Fibroblast of pulmonary artery (primary cell): Measurements from ENCODE around the gene DAB1.
"Not testable (repeated sequence)": the region's sequence is repeated elsewhere in the genome, so short reads cannot be mapped to it uniquely, and the experiment has no call there.

ENCODE experiments used
- DNase-seq: peaks from one replicate; pipeline ENCODE4 v3.0.0-alpha.2; 2010; ENCODE audit warnings: low read depth
- H3K4me3 ChIP-seq: replicated peaks from 2 replicates; pipeline ENCODE4 v1.5.1; 2011; ENCODE audit warnings: low read depth, mild to moderate bottlenecking, control low read depth, low read length, moderate library complexity
- TF ChIP-seq, protein P1 (sequence below): IDR thresholded peaks from 2 replicates; pipeline ENCODE4 v1.5.1; 2011; ENCODE audit warnings: mild to moderate bottlenecking, control low read depth, low read length, inconsistent platforms; ENCODE audit errors: missing control alignments

The DAB1 gene

DNA sequence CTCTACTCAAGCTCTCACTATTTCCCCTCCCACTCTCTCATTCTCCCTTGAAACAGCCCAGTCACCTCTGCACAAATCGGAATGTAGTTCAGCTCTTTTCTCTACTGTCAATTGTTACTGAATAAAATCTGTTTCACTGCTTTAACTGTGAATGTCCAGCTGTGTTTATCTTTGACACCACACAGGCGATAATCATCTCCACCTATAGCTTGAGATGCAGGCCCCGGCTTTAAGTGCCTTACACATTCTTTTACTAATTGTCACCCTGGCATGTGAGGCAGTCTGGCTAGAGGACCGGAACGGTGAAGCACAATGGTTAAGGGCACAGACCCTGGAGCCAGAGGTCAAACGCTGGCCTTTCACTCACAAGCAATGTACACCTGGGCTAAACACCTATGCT, 335.2 kb downstream of the DAB1 start:
- no peak for DNase-seq
- TF ChIP-seq, protein P1, sequence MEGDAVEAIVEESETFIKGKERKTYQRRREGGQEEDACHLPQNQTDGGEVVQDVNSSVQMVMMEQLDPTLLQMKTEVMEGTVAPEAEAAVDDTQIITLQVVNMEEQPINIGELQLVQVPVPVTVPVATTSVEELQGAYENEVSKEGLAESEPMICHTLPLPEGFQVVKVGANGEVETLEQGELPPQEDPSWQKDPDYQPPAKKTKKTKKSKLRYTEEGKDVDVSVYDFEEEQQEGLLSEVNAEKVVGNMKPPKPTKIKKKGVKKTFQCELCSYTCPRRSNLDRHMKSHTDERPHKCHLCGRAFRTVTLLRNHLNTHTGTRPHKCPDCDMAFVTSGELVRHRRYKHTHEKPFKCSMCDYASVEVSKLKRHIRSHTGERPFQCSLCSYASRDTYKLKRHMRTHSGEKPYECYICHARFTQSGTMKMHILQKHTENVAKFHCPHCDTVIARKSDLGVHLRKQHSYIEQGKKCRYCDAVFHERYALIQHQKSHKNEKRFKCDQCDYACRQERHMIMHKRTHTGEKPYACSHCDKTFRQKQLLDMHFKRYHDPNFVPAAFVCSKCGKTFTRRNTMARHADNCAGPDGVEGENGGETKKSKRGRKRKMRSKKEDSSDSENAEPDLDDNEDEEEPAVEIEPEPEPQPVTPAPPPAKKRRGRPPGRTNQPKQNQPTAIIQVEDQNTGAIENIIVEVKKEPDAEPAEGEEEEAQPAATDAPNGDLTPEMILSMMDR, result no peak
- no peak overlapping the region for H3K4me3 ChIP-seq

DNA sequence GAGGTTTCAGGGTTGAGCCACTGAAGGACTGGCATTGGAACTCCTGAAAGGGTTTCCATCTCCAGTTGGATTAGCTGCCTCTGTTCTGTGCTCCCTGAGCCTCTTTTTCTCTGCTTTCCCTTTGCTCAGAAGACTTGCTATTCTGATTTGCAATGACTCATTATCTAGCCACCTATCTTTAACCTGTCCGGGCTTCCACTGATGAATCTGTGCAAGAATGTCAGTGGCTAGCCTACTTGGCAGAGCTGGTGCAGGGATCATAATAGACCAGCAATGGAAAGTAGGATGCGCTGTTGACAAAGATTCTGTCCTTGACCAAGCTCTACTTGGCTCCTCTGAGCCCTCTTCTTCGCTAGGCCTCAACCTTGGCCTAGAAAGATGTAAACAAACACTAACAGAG, 336.2 kb downstream of the DAB1 start:
- DNase-seq, H3K4me3 ChIP-seq: not testable (repeated sequence)

DNA sequence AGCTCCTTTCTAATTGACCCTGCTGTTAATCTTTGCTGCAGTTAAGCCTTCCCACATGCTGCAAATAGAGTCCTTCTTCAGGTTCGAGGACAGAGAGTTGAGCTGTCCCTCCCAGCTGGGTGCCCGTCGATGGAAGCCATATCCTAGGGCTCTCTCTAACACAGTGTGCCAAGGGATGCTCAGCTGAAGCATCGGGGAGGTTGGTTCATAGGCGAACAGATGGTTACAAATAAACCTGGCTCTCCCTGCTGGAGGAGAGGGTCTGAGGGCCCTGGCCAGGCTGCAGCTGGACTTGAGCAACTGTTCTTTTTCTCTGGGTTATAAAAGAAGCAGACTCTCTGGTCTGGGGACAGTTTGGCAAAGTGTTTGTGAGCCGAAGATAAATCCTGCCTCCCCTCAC, 337.7 kb downstream of the DAB1 start:
- no peak for DNase-seq
- TF ChIP-seq, protein P1, result no peak
- no peak overlapping the region for H3K4me3 ChIP-seq

DNA sequence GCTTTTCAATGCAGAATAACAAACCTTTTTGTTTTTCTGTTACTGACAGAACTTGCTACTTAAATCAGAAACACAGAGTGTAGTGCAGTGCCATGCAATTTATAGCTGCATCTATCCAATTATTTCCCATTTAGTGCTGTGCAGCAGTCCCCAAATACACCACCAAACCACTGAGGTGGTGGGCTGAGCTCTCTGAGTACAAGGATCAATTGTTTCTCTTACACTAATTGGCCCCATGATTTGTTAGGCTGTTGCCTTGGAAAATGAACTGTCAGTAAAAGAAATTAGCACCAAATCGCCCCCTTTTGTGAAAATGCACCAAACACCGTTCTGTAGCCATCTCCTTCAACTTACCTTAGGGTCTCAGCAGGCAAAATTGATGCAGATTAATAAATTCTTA, 339.2 kb downstream of the DAB1 start:
- TF ChIP-seq, protein P1, result no peak
- DNase-seq, result no peak
- H3K4me3 ChIP-seq, result no peak overlapping the region

DNA sequence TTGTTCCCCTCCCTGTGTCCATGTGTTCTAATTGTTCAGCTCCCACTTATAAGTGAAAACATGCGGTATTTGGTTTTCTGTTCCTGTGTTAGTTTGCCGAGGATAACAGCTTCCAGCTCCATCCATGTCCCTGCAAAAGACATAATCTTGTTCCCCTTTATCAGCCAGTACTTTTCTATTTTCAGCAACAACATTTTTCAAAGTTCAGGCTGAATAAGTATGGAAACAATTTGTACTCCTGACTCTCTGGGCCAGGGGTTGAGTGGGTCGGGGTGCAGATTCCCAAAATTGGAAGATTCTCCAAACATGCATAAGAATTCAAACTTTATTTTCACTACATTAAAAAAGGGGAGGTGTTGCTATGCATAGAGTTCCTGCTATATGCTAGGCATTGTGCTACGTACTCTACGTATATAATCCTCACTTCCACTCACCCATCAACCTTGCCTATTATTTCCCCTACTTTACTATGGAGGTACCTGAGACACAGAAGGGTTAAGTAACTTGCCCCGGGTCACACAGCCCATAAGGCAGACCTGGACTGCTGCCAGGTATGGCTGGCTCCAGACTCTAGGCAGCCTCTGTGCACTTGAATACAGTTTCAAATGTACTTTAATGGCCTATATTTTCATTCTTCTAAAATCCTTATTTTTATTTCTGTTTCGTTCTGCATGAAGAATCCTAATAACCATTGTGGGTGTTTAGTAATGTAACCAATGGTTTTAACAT, 341.0 kb downstream of the DAB1 start:
- DNase-seq, result no peak
- TF ChIP-seq, protein P1, result no peak
- H3K4me3 ChIP-seq, result no peak overlapping the region

DNA sequence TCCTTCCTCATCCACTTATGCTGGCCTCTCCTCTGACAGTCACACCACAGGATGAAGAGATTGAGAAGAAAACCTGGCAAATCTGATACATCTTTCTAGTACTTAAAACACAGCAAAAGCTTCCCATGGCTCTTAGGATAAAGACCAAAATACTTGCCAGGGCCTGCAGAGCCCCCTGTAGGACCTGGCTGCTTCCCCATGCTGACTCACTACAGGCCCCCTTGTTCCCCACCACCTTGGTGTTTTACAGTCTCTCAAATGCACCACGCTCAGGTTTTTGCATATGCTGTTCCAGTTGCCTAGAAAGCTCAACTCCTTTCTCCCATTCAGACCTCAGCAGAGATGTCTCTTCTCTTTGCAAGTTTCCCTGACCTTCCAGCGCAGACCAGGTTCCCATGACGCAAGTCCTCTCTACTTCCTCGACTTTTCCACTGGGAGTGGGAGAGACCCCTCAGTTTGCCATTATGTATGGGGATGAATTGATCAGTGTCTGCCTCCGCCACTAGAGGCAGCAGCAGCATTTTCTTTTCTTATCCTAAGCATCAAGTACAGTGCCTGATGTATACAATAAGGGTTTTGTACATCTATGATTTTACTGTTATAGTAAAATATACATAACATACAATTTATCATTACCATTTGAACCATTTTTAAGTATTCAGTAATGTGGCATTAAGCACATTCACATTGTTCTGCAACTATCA, 344.3 kb downstream of the DAB1 start:
- no peak overlapping the region for H3K4me3 ChIP-seq
- no peak for DNase-seq
- TF ChIP-seq, protein P1, result peak; percentile 13

DNA sequence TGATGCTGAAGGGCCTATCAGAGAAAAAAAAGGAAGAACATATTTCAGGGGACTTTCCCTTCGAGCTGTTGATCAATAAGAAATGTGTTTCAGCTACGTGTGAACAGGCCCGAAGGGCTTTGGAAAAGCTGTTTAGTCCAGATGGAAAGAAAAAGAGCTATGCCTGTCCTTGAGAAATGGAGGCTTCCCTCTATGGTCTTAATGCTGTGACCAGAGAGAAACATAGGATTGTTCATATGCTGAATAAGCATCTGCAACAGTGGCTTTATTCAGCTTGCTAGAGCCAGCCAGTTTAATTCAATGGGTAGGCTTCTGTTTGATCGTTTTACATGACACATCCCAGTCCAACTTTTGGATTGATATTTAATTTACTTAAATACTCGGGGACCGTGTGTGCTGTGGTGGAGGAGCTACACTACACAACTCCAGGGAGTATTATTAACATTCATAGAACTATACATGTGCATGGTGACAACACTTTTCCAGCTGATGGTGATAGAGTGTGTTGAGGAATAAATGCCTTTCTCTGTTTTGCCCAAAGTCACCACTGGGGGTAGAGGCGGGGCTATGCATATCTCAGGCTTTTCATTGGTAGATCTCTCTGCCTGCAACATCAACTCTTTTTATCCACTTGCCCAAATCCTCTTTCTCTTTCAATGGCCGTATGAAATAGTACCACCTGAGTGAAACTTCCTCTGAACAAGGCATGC, 351.3 kb downstream of the DAB1 start:
- no peak for DNase-seq
- no peak overlapping the region for H3K4me3 ChIP-seq
- TF ChIP-seq, protein P1, result no peak
